GM12801 (cell line): ENCODE measurements around the gene YKT6.

Experiments used
- CTCF ChIP-seq: IDR thresholded peaks from one replicate; pipeline ENCODE4 v1.5.1; 2011; ENCODE audit warnings: control low read depth; ENCODE audit not compliant: insufficient read length; ENCODE audit errors: extremely low read depth

The YKT6 gene

GRCh38 chr7:44162179-44162578 is 38.6 kb upstream of the YKT6 start:
- no peak for TF ChIP-seq CTCF

GRCh38 chr7:44162785-44163395 is 37.9 kb upstream of the YKT6 start:
- TF ChIP-seq CTCF = no peak

DNA sequence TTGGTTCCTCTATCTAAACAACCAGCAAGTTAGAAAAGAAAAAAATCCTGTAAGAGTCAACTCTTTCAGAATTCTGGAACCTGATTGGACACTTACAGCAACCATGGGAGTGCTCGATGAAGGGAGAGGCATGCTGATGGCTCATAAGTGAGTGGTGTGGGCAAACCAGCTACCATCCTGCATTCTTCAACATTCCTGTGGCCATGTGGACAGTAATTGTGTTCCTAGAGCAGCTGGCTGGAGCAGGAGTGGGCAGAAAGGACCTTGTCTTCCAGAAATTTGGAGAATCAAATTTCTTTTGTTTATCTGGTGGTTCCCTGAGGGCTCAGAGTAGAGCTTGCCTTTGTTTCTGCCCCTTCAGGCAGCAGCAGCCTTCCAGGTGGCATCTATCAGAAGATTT is 37.2 kb upstream of the YKT6 start:
- no peak for TF ChIP-seq CTCF

GRCh38 chr7:44167920-44168319 is 32.9 kb upstream of the YKT6 start:
- no peak for TF ChIP-seq CTCF

- TF ChIP-seq CTCF = no peak
Measured at GRCh38 chr7:44172352-44172751, 28.4 kb upstream of the YKT6 start.

DNA sequence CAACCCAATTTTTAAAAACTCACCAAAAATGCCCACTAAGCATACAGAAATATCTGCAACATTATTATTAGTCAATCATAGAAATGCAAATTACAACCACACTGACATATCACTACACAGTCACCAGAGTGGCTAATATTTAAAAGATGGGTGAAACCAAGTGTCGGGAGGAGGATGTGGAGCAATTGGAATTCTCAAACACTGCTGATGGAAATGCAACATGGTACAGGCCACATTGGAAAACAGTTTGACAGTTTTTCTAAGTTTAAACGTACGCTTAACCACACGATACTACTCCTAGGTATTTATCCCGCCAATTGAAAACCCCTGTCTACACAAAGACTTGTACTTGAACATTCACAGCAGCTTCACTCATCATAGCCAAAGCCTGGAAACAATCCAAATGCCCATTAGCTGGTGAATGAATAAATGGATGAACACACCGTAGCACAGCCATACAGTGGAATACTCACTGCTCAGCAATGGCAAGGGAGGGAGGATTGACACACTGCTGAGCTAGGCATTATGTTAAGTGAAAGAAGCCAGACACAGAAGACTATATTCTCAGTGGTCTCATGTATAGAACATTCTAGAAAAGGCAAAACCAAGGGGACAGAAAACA is 27.9 kb upstream of the YKT6 start:
- TF ChIP-seq CTCF = no peak

- no peak for TF ChIP-seq CTCF
Measured at GRCh38 chr7:44173911-44174693, 26.7 kb upstream of the YKT6 start.
